Limb (tissue), 2 donors: ENCODE measurements around the gene EXD2.
"Not testable (repeated sequence)": the region's sequence is repeated elsewhere in the genome, so short reads cannot be mapped to it uniquely, and the experiment has no call there.

ENCODE experiments used
- DNase-seq, 2 donors: peaks; one replicate each; pipeline ENCODE4 v3.0.0-alpha.2; 2016; ENCODE audit errors: extremely low spot score in 2 of 2

EXD2 gene

DNA sequence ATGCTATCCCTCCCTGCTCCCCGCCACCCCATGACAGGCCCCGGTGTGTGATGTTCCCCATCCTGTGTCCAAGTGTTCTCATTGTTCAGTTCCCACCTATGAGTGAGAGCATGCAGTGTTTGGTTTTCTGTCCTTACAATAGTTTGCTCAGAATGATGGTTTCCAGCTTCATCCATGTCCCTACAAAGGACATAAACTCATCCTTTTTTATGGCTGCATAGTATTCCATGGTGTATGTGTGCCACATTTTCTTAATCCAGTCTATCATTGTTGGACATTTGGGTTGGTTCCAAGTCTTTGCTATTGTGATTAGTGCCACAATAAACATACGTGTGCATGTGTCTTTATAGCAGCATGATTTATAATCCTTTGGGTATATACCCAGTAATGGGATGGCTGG, 86.1 kb downstream of the EXD2 start:
- DNase-seq: not testable (repeated sequence)

DNA sequence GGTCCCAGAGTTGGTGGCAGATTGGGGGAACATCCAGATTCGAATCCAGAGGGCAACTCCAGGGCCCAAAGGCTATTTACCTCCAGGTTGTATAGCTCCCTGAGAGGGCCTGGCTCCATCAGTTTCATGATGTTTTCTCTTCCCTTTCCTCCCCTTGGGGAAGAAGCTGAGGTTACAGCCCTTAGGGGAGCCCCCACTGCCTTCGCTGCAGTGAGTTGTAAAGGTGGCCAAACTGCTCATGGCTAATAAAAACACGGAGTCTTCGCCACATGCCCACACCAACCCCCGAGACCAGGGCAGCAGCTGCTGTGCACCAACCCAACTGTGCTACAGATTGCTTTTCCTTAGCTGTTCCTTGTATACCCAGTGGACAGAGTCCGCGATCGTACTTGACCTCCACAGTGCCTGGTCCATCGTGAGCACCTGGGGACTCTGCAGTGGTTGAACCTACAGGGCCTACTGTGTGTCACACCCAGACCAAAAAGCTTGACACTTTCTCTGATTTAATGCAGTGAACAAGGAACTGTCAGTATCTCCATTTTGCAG, 89.5 kb downstream of the EXD2 start:
- no peak for DNase-seq

DNA sequence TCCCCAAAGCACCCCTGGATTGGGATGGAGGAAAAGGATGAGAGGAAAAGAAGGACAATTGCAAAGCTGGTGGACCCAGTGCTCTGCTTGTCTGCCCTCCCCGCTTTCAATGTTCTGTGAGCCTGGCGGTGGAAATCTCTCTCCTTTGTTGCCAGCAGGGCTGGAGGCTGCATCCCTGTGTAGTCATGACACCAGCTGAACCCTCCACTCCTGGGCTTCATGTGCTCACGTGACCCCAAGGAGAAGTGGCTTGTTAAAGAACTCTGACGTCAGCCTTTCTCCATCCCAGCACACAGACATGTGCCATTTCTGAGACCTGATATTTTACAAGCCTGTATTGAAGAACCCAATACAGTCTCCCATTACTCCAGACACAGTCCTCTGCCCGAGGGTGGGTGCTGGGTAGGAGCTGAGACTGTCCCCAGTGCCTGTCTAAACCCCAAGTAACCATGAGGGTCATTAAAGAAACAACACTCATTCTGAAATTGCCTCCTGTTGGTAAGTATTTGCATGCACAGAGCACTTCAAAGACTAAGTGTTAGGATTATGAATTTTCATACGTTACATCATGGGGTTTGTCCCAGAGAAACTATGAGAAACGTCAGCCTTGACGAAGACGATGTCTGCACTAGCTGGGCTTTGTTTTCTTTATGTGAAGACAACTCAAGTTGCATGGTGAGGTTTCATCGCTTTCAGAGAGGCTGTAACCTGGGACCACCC, 90.3 kb downstream of the EXD2 start:
- no peak for DNase-seq

DNA sequence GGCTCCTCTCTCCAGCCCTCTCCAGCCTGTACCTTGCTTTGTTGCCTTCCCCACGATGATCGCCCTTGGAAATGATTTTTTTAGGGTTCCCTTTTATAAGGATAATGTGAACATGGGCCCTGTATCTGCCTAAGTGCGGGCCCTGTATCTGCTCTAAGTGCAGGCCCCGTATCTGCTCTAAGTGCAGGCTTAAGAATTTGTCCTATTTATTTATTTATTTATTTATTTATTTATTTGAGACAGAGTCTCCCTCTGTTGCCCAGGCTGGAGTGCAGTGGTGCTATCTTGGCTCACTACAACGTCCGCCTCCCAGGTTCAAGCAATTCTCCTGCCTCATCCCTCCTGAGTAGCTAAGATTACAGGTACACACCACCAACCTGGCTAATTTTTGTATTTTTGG, 91.2 kb downstream of the EXD2 start:
- DNase-seq: no peak

DNA sequence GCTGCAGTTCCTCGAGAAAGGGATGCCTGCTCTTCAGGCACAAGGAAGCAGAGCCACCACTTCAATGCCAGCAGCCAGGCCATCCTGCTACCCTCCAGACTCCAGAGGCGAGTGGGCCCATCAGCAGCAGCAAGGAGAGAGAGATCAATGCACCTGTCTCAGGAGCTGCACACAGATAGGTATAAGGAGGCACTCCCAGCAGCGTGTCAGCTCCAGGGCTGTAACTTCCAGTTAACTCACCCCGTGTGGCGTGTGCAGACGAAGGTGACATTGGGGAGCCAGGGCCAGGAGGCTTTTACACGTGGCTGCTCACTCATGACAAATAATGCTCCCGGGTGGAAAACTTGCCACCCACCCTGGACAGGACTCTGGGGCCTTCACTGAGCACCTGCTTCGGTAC, 92.9 kb downstream of the EXD2 start:
- DNase-seq: no peak

DNA sequence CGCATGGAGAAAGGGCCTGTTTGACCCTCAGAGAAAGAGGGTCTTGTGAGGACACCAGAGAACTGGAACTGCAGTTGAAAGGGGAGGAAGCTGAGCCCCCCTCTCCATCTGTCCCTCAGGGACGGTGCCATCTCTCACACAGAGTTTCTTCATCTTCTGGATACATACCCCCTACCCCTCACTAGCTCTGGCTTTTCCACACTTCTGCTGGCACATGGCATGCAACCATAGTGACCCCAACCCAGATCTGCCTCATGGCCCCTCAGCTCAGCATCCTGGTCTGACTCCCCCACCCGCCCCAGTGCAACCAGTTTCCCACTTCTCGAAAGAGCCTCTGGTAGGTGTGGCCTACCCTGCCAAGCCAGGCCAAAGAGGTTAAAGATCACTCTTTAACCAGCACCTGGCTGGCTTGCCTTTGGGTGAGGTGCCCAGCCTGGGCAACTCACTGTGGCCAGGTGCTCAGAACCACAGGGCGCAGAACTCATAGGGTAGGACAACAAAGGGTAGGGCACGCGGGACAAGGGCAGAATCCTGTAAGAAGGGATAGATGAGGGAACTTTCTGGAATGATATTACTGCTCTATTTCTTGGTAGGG, 94.5 kb downstream of the EXD2 start:
- DNase-seq: no peak

DNA sequence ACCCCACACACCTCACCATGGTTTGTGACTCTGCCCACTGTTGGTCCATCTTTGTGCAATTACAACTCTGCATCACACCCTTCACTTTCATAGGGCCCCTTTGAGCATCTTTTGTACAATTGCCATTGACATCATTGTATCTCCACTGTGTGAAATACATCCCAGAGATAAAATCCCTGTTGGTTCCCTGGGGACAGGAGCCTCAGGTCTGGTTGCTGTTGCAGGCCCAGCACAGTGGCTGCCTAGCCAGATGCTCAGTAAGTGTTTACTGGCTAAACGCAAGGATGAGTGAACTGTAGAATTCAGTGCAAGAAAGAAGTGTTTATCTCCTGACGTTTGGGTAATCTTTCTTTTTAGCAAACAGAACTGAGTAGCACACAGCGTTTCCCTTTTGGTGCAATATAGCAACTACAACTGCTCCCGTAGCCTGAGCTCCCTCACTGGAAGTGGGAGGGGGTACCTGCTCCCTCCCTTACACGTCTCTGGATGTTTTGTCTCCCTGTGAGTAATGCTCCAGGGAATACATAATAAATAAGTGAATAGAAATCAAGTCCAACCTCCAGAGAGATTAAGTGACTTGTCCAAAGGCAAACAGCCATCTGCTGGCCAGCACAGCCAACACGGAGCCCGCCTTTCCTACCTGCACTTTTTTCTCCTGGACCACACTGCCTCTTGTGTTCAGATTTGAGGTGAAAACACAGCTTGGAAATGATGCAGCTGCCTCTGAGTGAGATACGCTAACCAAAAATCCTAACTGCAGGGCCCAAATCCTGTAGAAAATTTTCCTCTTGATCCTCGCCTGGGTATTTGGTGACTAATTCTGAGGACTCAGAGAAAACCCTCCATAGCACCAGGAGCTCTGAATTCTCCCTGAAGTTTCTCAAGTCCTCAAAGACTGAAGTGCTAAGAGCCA, 96.1 kb downstream of the EXD2 start:
- no peak for DNase-seq

DNA sequence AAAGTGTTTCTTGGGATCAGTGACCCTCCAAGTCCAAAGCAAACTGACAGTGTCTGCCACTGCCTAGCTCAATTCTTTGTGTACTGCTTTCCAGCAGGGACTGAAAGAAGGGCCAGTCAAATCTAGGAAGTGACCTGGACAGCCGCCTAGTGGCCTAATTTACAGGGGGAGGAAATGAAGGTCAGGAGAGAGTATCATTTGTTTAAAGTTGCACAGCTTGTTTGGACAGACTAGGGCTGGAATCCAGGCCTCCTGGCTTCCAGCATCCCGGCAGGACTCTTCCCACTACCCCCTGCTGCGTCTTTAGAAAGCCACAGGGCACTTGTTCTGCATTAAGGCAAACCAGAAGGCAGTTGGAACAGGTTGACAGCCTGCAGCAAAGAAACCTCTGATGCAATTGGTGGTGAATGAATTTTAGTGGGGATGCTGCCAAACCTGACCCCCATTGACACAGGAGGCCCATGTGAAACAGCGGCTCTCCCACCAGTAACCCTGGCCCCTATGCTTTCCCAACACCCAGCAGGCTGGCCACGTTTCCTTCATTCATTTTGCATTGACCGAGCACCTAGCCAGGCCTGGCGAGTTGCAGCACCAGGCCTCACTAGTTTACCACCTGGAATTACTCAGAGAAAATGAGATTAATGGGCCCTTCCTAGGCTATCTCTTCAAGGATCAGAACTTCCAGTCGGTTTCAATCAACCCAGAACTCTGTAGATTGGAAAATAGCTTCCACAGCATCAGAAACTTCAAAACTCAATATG, 96.9 kb downstream of the EXD2 start:
- DNase-seq: no peak

DNA sequence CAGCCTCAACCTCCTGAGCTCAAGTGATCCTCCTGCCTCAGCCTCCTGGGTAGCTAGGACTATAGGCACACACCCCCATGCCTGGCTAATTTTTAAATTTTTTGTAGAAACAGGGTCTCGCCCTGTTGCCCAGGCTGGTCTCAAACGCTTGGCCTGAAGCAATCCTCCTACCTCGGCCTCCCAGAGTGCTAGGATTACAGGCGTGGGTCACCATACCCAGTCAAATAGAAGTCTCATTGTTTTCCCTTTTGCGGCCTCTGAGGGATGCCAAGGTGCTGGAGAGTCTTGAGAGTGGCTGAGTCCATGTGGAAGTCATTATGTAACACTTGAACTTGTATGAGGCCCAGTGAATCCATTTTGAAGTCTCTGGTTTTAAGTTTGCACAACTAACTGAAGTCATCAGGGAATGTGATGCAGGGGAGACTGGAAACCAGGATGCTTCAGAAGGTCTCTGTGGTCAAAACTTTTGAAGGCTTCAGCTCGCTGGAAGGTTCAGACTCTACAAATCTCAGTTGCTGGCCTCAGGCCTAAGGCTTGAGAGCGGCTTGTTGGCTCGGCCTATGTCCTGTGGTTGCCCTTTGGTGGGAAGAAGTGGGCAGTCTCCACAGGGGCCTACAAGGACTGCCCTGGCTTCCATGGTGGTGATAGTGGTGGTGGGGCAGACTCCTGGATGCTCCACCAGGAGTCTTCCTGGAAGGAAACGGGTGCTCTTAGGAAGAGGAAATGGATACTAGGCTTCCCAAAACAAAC, 97.8 kb downstream of the EXD2 start:
- DNase-seq: no peak

DNA sequence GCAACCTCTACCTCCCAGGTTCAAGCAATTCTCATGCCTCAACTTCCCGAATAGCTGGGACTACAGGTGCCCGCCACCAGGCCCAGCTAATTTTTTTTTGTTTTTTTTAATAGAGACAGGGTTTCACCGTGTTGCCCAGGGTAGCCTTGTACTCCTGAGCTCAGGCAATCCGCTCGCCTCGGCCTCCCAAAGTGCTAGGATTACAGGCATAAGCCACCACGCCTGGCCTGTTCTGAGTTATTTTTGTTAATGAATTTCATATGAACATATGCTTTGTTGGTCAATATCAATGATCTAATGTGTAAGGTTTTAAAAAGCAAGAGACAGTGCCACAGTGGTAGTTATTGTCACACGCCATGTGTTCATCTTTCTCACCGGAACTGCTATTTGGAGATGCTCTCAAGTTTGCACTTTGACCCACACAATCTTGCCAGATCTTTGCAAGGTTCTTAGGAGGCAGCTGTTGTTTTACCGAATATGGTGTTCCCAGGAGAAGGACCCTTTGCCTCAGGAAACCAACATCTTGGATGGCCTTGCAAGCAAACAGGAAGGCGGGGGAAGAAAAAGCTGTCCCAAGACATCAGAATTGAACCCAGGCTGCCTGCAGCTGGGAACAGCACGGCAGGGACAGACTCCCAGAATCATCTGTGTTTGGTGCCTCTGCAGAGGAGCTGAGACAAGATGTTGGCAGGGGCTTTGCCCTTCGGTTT, 98.7 kb downstream of the EXD2 start:
- DNase-seq: no peak

DNA sequence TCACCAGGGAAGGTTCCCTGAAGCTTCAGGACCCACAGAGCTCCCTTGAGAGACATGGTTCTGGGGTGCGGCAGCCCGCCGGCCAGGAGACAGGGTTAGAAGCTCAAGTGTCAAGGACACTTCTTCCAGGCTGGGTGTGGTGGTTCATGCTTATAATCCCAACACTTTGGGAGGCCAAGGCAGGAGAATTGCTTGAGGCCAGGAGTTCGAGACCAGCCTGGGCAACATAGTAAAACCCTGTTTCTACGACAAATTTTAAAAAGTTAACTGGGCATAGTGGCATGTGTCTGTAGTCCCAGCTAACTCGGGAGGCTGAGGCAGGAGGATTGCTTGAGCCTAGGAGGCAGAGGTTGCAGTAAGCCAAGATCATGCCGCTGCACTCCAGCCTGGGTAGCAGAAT, 99.6 kb downstream of the EXD2 start:
- not testable (repeated sequence) for DNase-seq

DNA sequence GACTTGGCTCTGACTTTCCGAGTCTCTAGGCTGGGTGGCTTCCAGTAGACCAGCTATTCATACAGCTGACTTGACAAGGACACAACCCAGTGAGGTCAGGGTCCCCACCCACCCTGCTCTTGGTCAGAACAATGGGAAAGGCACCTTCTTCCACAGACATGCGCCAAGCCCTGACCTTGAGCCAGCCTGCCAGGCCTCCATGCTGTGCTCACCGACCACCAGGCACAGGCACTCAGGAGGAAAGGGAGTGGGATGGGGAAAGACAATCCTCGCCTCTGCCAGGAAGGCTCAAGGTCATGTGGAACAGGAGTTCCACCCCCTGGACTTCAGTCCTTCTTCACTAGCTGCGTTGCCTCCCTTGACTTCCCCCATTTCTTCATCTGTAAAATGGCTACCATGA, 100.1 kb downstream of the EXD2 start:
- DNase-seq: no peak

DNA sequence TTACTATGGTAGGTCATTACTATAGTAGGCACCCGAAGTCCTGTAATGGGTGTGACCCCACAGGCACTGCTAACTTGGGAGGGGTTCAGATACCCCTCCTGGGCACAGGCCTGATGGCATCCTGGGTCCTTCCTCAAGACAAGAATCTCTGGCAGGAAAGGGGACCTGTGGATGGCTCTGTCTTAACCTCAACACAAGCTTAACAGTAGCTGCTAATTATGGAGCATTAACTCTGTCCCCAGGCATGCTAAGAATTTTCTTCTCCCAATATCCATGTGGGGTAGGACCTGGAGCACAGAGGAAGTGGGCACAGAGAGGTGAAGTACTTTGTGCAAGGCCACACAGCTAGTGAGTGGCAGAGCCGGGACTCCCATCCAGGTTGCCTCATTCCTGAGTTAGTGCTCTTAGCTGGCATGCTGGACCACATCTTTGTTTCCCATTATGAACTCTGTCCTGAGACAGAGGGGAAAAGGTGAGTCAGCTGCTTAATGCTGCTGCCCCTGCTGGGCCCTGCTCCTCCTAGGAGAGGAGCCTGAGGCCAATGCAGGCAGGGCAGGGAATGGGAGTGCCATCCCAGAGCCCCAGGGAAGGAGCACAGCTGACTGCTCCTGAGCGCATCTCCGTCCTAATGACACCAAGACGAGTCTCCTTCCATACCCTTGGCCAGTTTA, 100.7 kb downstream of the EXD2 start:
- DNase-seq: no peak
